Heart left ventricle (tissue), 13 donors: ENCODE data around the gene SREBF2.

ENCODE experiments used
- POLR2A ChIP-seq, 2 donors: fragments of 450-650 bp; IDR thresholded peaks; one replicate each; pipeline ENCODE4 v1.6.1; 2017; ENCODE audit warnings: antibody characterized with exemption in 2 of 2, mild to moderate bottlenecking in 2 of 2, moderate library complexity in 2 of 2
- TF ChIP-seq, protein P1 (sequence below), 12 donors: fragments of 200-600 bp; sonication (generic) in 4 of 12; IDR thresholded peaks; one replicate each; pipeline versions ENCODE4 v1.5.0 to v1.8.0; 2018 to 2022; ENCODE audit warnings: antibody characterized with exemption in 12 of 12, mild to moderate bottlenecking in 5 of 12
- donor health status: ischemic (EF 13 %, LVEDD 7.1; RV severe dilation, severe dysfunction).
- donor health status: DM: no; HTN: yes; CAD: no.
- donor health status: DM: no; HTN: no; CAD: no.
- donor health status: ischemic (EF 25% LVEDD 6.9; RV normal size, moderate dysfunction).
- donor health status: ischemic (EF 25% LVEDD 5.7; RV mildly dilated, moderate dysfunction).
- donor health status: ischemic (EF 35%, LVEDD 5.7; RV mildly dilated, moderate dysfunction).
- donor health status: nonischemic (EF 11% LVEDD 7.7; RV severe dilation, severe dysfunction).
- donor health status: DM: yes; HTN: yes; CAD: no.
- donor health status: PGD.
- donor health status: ischemic (EF 29% LVEDD 5.4; RV normal size, mild dysfunction).
- donor health status: nonischemic (EF 23%, LVEDD 6.1; RV moderate dilation, normal function).

DNA sequence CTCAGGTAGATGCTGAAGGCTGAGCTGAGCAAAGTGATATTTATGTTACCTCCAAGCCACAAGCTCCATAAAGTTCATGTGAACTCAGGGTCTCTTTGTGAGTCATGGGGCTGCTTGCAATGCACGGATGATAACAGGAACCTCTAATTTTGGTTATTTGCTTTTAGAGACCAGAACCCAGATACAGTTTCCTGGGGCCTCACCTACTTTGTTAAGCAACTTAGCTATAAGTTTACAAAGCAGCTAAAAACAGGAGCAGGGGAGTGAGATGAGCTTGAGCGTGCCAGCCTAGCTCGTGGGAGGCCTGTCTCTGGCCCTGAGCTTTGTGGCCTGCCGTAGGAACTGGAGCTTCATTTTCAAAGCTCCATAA is 29.2 kb downstream of the SREBF2 start:
- TF ChIP-seq, protein P1, sequence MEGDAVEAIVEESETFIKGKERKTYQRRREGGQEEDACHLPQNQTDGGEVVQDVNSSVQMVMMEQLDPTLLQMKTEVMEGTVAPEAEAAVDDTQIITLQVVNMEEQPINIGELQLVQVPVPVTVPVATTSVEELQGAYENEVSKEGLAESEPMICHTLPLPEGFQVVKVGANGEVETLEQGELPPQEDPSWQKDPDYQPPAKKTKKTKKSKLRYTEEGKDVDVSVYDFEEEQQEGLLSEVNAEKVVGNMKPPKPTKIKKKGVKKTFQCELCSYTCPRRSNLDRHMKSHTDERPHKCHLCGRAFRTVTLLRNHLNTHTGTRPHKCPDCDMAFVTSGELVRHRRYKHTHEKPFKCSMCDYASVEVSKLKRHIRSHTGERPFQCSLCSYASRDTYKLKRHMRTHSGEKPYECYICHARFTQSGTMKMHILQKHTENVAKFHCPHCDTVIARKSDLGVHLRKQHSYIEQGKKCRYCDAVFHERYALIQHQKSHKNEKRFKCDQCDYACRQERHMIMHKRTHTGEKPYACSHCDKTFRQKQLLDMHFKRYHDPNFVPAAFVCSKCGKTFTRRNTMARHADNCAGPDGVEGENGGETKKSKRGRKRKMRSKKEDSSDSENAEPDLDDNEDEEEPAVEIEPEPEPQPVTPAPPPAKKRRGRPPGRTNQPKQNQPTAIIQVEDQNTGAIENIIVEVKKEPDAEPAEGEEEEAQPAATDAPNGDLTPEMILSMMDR (IDR thresholded peaks at IDR 0.05) = no peak
- TF ChIP-seq POLR2A (IDR thresholded peaks at IDR 0.05) = no peak
